H54 (cell line): ENCODE measurements around the gene IQCM.
A peak's percentile ranks its signal among the peaks of the same experiment; 100 is the strongest.

ENCODE experiments used
- DNase-seq: peaks from one replicate; pipeline ENCODE4 v3.0.0; 2011; ENCODE audit warnings: low spot score, mixed read lengths; ENCODE audit not compliant: insufficient read length
- FAIRE-seq: peaks from 3 replicates; lab custom pipeline; 2011; peaks lifted over from hg19 to GRCh38; lab: Jason Lieb, UNC
- POLR2A ChIP-seq: IDR thresholded peaks from 2 replicates; pipeline ENCODE4 v1.6.1; 2011; ENCODE audit warnings: low read depth, mild to moderate bottlenecking, low read length

The IQCM gene

DNA sequence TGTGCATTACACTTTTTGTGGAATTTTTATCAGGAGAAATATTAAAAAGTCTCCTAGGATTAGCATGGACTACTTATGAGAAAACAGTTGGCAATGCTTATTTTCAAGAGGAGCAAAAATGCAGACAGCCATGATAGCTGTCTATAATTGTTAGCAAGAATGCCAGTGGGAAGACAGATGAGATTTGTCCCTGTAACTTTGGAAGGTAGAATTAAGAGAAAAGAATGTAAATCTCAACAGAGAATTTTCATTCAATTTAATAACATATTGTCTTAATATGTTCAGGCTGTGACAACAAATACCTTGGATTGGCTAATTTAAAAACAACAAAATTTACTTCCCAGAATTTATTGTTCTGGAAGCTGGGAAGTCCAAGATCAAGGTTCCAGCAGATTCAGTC lies 349.2 kb downstream of the IQCM start:
- TF ChIP-seq POLR2A = no peak
- DNase-seq = no peak
- no peak for FAIRE-seq

DNA sequence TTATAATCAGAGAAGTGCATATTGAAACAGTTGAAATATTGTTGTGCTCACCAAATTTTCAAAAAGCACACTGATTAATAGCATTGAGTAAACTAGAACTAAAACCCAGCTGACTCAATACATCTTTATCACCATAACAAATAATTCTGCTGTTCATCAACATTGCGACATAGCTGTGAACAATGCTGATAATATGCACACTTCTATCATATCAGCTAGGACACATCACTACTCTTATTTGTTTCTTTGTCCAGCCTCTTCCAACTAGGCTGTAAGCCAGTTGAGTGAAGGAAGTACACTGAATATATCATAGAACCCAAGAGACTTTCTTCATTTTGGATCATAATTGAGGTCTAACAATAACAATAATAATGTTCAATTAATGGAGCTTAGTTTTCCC lies 349.7 kb downstream of the IQCM start:
- DNase-seq (no peak), FAIRE-seq (no peak)
- no peak for TF ChIP-seq POLR2A

DNA sequence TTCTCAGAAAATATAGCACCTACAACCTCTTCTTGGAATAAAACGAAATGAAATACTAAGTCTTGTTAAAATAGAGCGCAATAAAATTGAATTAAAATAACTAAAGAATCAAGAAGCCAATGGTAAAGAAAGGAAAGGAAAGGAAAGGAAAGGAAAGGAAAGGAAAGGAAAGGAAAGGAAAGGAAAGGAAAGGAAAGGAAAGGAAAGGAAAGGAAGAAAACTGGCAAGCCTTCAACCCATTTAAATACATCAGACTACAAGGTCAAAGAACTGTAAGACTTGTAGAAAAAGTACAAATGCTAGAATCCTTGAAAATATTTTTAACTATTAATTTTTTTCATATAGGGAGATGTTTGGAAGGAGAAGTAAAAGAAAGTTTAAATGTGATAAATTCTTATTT lies 372.1 kb downstream of the IQCM start:
- FAIRE-seq = no peak
- no peak for TF ChIP-seq POLR2A
- DNase-seq = no peak

DNA sequence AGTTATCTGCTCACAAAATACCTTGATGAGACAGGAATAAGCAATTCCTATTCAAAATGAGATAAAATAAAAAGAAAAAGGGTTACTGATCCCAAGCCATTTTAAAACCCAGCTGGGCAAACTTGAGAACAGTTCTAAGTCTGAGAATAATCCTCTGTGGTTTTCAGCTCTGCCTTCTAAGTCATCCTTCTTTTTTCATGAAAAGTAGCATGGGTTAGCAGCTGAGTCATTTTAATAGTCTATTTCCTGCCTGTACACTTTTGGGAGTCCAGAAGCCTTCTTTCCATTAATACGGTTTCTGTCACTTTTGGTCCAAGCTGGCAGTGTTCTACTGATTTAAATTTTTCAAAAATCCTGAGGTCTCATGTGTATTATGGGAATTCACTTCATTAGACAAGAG lies 374.3 kb downstream of the IQCM start:
- peak; percentile 76 for FAIRE-seq
- DNase-seq = no peak
- no peak for TF ChIP-seq POLR2A

DNA sequence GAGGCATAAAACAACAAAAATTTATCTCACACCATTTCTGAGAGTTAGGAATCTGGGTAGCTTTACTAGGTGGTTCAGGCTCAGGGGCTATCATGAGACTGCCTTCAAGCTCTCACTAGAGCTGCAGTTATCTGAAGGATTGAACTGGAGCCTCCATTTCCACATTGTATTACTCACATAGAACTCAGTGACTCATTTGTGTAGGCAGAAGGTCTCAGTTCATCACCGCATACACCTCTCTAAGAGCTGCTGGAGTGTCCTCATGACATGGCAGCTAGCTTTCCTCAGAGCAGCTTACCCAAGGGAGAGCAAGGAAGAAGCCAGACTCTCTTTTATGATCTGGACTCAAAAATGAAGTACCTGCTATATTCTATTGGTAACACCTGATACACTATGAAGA lies 389.2 kb downstream of the IQCM start:
- DNase-seq (no peak), FAIRE-seq (no peak)

DNA sequence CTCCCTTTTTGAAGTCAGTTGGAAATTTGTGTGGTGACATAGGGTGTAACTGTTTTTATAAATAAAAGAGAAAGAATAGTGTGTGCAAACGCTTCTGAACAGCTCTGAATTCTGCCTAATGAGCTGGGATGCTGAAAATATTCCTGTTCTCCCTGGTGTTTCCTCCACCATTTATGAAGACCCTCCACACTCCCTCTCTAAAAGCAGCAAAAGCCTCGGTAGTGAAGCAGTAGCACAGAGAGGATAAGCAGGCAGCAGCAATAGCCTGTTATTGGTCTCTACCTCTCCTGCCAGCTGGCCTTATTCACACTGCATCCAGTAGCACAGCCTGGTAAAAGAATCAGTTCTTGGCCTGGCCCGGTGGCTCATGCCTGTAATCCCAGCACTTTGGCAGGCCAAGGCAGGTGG lies 406.1 kb downstream of the IQCM start:
- DNase-seq (peak; percentile 0), FAIRE-seq (no peak)
- TF ChIP-seq POLR2A = no peak

More for the DNA sequence above, 389.2 kb downstream of the IQCM start:
- no peak for TF ChIP-seq POLR2A

DNA sequence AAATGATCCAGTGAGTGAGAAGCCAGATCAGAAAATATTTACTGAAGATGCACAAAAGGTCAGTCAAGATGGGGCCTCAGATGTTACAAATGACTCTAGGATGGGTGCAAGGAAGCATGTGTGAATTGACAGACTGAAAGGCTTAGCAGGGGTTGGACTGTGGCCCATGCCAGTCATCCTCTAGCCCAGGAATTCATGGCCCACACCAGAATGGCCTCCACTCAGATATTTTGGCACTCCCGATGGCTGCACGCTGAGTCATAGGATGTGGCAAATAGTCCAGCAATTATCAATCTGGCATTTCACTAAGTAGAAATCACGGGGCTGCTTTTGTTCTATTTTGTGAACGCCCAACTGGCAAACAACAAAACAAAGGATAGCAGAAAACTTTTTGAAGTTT lies 406.5 kb downstream of the IQCM start:
- FAIRE-seq = peak; percentile 97
- peak; percentile 15 for DNase-seq
- TF ChIP-seq POLR2A = no peak

DNA sequence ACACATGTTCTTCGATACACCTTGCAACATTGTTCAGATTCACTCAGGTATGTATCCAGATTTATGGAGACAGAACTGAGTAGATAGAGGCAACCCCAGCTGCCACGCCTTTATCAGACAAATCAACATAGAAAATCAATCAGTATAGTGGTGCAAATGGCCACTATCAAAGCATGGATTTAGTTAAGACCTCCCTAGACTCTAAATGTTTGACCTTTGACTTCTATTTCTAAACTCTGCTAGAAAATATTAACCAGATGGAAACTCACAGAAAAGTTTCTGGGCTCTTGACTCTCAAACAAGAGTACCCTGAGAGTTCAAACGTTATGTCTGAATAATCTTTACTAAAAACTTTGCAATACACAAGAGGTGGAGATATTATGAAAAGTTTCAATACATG lies 411.5 kb downstream of the IQCM start:
- FAIRE-seq = no peak
- no peak for DNase-seq
- no peak for TF ChIP-seq POLR2A

DNA sequence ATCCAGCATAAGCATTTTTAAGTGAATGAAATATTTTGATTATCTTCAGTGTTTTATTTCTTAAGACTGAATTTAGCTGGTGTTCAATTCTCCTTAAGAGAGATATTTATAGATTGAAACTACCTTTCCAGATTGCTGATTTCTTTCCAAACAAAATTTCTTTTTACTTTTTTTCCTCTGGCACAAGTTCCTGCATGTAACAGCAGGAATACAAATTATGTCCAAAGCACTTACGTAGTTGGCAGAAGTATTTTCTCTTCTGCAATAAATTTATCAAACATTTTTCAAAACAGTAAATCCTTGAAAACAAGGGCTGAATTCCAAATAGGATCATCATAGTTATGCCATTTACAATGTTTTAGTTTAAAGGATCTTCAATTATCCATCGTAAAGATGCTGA lies 412.6 kb downstream of the IQCM start:
- FAIRE-seq (no peak), DNase-seq (no peak)
- TF ChIP-seq POLR2A = no peak

DNA sequence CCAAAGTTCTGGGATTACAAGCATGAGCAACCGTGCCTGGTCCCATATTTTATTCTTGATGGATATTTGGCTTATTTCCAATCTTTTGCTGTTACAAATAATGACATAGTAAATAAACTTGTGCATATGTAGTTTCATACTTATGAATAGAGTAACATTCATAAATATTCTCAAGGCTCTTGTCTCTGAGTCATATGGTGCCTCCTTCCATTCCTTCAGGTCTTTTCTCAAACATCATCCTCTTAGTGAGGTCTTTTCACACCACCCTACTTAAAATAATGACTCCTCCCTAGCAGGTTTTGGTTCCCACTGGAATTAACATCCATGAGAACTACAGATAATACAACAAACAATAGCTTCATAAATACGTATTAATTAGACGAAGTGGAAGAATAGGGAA lies 416.6 kb downstream of the IQCM start:
- FAIRE-seq (no peak), DNase-seq (no peak)
- no peak for TF ChIP-seq POLR2A

DNA sequence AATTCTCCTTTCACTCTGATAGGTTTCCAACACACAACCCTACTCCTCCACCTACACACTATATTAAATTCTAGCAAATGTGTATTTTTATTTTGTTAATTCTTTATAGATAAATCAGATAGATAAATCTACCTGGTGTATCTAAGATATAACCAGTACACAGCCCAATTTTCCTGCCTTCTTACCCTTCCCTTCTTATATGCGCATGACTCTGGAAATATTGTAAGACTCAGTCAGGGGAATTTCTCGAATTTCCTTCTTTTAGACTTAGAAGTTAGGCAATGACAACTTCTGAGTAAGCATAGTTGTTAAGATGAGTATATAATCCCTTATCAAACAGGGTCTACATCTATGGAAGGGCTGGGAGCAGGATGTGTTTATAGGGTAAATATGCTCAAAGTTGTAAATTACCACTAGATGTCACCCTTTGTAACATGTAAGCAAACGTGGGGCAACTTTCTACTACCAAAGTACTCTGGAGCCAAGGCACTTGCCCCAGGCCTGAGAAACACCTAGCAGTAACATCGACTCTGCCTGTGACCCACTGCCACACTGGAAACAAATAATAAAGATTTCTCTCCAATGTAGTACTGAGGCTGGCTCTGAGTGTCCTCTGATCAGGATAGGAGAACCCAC lies 444.7 kb downstream of the IQCM start:
- FAIRE-seq (no peak), DNase-seq (peak; percentile 4)
- no peak for TF ChIP-seq POLR2A

DNA sequence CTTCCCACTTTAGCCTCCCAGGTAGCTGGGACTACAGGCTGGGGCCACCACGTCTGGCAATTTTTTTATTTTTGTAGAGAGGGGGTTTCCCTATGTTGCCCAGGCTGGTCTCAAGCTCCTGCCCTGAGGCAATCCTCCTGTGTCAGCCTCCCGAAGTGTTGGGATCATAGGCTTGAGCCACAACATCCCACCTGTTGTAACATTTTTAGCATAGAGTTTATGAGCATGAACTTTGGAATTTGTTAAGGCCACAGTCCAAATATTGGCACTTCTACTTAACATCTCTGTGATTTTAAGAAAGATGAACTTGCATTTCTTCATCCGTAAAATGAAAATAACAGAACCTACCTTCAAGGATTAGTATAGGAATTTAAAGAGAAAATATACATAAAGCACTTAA lies 445.6 kb downstream of the IQCM start:
- no peak for FAIRE-seq
- no peak for TF ChIP-seq POLR2A
- no peak for DNase-seq

DNA sequence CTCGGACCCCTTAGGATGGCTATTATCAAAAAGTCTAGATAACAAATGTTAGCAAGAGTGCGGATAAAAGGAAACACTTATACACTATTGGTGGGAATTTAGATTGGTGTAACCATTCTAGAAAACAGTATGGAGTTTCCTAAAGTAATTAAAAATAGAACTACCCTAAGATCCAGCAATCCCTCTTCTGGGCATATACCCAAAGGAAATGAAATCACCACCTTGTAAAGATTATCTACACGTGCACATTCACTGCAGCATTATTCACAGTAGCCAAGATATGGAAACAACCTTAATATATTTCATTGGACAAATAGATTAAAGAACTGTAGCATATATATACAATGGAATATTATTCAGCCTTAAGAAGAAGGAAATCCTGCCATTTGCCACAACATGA lies 462.4 kb downstream of the IQCM start:
- FAIRE-seq (no peak), DNase-seq (no peak)
- no peak for TF ChIP-seq POLR2A

DNA sequence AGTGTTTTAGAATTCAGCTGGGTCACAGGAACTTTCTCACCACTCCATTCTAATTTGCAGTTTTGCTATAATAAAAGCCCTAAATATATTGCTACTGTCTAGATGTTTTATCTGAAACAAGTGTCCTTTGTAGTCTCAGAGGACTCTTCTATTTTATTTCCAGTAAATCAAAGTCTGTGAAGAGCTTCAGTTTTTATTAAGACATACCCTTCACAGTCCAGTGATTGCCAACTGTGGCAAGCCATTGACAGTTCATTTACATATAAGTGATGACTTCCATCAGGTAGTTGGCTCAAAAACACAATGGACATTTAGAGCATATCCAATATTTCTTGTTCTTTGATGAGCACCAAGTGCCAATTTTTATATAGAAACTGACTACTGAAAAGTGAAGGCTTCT lies 466.1 kb downstream of the IQCM start:
- DNase-seq (no peak), FAIRE-seq (no peak)
- TF ChIP-seq POLR2A = no peak

DNA sequence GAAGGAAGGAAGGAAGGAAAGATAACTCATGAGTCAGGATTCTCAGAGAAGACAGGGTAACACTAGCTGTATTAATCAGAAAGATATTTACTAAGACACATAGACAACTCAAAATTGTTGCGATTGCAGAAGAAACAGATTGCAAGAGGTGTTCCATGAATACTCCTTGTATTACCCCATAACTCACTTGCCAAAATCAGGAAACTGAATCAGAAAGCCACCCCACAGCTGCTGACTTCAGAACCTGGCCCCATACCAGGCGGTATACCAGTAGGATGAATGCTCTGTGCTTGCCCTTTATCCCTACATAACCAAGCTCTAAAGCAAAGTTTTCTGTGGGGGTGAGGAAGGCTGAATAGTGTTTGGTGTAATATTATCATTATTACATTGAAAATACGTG lies 468.5 kb downstream of the IQCM start:
- TF ChIP-seq POLR2A = no peak
- DNase-seq = no peak
- no peak for FAIRE-seq
